NCI-H1417 treated with DMSO at 0.1 percent for 48 hours (cell line): ENCODE results near the gene PAK1.

Experiments
- DNase-seq: peaks from one replicate; lab custom pipeline; 2025; lab: John Stamatoyannopoulos, UW

PAK1 gene

GRCh38 chr11:77371646-77372045 is 102.2 kb downstream of the PAK1 start:
- DNase-seq = no peak

- DNase-seq = no peak
These were observed 103.7 kb downstream of the PAK1 start for GRCh38 chr11:77370217-77370616.

GRCh38 chr11:77361184-77361583 is 112.7 kb downstream of the PAK1 start:
- DNase-seq = no peak

GRCh38 chr11:77359481-77359880 is 114.4 kb downstream of the PAK1 start:
- no peak for DNase-seq

DNA sequence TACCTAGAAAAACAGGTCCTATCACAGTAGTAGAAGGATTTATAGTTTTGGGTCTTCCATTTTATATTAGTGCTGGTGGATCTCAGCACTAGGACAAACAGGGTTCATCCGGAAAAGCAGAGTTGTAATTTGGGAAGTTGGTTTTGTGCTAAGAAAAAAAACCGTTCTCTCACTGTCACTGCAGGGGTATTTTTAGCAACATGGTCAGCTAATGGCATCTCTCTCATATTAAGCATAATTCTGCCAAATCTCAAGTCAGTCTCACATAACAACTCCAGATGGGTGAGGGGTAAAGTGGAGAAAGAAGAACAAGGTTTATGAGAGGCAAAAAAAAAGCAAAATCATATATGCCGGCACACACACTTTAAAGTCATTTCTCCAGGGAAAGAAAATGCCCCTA is 120.8 kb downstream of the PAK1 start:
- DNase-seq = no peak

DNA sequence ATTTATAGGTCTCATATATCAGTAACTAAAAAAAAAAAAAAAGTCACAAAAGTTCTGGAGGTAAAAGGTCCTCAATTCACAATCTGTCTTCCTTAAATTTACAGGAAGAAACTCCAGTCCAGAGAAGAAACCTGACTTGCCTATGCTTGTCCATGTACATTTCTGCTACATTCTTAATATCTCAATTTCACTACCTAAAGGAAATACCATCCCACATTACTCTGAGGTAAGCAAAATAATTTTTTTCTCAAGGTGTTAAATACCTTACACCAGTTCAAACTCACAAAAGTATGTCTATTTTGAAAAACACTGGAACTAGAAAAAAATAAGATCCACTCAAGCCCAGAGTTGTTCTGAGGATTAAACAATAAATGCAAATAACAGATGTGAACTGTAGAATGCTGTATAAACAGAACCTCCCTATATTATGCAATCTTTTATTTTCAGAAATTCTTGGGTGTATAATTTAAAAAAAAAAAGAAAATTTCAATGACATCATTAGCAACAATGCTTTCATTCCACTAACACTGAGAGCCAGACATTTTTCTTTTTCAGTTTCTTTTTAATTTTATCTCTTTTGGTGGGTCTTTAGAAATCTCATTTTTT is 122.5 kb downstream of the PAK1 start:
- DNase-seq = no peak

GRCh38 chr11:77347948-77348347 is 125.9 kb downstream of the PAK1 start:
- no peak for DNase-seq

- DNase-seq = no peak
These were observed 126.8 kb downstream of the PAK1 start for GRCh38 chr11:77346906-77347603.

GRCh38 chr11:77345621-77346020 is 128.3 kb downstream of the PAK1 start:
- no peak for DNase-seq

DNA sequence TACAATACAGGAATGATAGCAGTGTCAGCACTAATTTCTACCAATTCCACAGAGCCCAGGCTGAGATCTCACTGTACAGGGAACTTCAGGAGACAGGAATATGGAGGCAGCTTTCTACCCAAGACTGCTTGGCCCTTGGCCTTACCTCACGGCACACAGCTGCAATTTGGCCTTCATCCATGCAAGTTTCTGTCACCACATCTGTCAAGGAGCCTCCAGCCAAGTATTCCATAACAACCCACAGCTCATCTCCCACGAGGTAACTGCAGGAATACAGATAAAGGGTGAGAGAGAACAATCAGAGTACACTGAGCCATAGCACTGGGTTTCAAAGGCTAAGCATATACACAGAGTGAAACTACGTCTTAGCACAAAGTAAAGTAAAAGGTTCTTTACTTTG is 133.4 kb downstream of the PAK1 start:
- no peak for DNase-seq

GRCh38 chr11:77332259-77332658 is 141.6 kb downstream of the PAK1 start:
- no peak for DNase-seq

DNA sequence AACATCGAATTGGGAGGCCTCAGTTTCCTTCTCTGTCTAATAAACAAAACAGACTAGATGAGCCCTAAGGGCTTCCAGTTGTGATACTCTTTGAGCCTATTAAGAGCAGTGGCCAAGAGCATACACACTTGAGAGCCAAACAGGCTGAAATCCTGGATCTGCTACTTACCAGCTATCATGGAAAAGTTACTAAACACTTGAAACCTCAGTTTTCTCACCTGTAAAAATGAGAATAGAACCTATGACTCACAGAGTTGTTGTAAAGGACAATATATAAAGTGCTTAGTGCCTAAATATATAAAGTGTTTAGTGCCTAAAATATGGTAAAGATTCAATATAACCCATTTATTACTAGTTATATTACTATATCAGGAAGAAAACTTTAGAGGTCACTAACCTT is 148.7 kb downstream of the PAK1 start:
- no peak for DNase-seq

DNA sequence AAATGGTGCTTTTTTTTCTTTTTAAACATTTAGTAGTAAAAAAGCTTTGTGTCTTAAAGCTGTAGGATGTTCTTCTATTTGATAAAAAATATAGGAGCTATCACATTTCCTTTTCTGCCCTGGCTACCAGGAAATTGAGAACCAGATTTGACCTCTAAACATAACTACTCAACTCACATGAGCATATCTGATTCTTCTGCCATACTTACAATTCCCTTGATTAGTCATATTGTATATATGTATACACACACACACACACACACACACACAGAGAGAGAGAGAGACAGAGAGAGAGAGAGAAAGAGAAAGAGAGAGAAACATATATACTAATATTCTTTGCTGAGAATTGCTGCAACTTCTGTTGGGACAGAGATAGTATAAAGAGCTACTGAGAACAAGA is 149.4 kb downstream of the PAK1 start:
- no peak for DNase-seq

- DNase-seq = no peak
These were observed 150.8 kb downstream of the PAK1 start for GRCh38 chr11:77322926-77323590.

DNA sequence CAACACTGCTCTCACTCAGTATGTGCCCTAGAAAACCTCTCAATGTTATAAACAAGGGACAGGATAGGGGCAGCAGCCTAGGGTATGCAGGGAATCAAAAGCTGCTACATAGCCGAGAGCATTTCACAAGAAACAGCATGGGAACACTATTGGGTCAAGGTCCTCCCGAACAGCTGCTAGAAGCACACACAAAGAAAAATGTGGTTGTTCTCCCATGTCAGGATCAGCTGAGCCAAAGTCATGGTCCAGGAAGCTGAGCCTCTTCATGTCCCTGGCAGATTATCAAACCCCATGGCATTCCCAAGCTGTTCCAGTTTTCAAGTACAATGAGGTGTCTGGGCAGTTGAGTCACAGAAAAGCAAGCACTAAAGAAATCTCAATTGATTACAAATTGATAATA is 151.4 kb downstream of the PAK1 start:
- no peak for DNase-seq

DNA sequence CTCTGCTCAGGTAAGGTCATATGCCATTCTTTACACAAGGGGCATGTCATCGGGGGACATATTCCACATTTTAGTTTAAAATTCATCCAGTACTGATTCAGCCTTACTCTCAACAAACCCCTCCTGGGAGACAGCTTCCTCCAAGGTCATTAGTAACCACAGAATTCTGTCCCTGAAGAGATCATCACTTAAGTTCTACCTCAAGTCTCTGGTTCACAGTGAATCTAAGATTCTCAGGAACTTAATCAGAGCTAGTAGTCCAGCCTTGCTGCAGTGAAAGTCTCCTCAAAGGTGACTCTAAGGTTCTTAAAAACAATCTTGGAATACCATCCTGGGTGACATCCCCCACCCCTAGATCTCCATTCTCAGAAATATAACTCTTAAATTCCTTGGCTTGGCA is 153.5 kb downstream of the PAK1 start:
- DNase-seq = no peak

GRCh38 chr11:77318600-77318999 is 155.3 kb downstream of the PAK1 start:
- DNase-seq = no peak

- DNase-seq = no peak
These were observed 157.1 kb downstream of the PAK1 start for GRCh38 chr11:77316733-77317342.

DNA sequence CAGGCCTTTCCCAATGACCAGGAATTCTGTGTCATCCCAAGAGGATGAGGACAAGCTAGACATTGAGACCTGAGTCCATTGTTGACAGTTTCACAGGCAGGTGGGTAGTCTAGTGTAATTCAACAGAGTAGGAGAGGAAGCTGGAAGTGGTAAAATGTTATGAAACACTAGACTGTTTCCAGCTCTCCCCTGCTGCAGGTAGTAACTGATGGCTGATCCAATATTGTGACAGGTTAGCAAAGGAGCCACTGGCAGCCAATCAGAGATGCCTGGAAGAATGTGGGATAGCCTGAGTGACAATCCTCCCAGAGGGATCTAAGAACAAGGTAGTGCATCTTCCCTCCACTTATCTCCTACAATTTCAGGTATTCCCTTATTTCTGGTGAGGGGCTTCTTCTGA is 161.8 kb downstream of the PAK1 start:
- DNase-seq = no peak

- DNase-seq = no peak
These were observed 162.2 kb downstream of the PAK1 start for GRCh38 chr11:77311701-77312100.

DNA sequence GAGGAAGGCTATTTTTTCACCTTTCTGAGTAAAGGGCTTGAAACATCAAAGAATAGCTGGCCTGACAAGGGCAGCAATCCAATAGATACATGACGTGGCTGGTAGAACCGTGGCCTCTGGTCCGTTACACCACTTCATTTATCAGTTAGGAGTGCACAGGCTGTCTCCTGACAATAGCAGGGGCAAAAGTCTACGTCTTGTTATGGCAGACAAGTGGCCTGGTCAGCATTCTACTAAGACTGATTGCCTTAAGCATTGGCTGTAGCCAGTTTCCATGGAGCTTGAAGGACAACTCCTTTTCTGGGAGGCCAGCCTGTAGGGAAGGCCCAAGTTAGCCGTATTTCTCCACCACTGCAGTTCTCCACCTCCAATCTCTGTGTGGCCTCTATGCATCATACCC is 163.2 kb downstream of the PAK1 start:
- no peak for DNase-seq

- no peak for DNase-seq
These were observed 164.4 kb downstream of the PAK1 start for GRCh38 chr11:77309401-77310085.

DNA sequence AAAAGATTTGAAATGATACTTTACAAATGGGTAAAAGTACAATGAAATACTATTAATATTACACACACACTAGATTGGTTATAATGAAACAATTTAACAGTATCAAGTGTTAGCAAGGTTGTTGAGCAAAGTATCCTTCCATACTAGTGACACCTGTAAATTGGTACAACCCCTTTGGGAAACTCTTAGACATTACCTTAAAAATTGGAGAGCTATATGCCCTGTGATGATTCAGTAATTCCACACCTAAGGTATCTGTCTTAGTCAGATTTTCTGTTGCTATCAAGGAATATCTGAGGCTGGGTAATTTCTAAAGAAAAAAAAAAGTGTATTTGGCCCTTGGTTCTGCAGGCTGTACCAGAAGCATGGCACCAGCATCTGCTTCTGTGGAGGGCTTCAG is 165.1 kb downstream of the PAK1 start:
- DNase-seq = no peak
